ENCODE data around the gene LMAN1.

LMAN1 gene, protein sequence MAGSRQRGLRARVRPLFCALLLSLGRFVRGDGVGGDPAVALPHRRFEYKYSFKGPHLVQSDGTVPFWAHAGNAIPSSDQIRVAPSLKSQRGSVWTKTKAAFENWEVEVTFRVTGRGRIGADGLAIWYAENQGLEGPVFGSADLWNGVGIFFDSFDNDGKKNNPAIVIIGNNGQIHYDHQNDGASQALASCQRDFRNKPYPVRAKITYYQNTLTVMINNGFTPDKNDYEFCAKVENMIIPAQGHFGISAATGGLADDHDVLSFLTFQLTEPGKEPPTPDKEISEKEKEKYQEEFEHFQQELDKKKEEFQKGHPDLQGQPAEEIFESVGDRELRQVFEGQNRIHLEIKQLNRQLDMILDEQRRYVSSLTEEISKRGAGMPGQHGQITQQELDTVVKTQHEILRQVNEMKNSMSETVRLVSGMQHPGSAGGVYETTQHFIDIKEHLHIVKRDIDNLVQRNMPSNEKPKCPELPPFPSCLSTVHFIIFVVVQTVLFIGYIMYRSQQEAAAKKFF

DNA sequence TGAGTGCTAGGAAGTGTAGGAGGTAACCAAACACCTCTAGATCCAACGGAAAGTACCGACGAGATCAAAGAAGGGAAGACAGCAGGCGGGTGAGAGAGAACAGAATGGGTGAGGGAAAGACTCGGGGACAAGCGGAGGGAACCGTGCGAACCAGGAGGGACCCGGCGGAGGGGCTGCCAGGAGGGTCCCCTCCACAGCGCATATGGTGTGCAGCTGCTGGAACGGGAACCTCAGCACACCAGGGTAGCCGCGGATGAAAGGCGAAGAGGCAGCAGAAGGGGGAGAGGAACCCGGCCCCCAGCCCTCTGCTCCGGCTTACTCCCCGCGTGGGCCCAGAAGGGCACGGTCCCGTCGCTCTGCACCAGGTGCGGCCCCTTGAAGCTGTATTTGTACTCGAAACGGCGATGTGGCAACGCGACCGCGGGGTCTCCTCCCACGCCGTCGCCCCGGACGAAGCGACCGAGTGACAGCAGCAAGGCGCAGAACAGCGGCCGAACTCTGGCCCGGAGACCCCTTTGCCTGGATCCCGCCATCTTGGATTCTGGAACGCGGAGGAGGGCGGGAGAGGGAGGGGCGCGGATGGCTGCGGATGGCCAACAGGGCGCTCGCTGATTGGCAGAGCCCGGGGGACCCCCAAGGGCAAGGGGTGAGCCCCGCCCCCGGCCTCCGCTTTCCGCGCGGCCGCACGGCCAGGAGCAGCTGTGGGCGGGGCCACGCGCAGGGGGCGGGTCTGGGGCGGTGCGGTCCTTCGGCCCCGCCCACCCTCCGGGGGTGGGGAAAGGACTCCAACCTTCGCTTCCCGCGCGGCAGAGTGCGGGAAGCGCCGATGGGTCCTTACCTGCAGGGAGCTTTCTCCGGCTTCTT, at the start of gene LMAN1:
TSS of gene LMAN1 (minus strand) at position 554 of the 864 bp plus-strand sequence. CDS start at position 533, 21 bp downstream.
- DNase-seq: peak; percentile 93

DNA sequence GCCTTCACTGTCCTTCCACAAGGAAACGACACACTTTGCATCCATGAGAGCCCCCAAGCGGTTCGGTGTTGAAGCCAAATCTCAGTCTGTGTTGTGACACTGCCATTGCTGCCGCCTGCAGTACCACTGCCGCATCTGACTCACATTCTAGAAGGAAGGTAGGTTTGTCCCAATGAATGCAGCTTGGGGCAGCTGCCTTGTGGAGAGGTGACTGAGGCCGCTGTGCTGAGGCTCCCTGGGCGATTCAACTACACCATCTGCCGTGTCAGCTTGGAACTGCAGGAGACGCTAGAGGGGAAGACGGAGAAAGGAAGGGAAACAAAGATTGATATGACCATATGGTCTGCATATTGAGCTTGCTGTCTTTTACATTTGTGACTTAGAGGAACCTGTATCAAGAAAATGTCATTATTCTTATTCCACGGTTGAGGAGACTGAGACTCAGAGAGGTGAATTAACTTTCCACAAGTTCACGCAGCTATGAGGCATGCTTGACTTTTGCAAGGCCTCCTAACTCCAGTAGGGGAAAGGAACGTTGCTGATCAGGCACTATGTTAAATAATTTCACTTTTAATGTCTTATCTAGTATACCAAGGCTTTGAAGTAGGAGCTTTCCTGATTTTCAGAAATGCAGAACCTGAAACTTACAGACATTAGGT, 43.5 kb upstream of the LMAN1 start:
- peak; percentile 95 for DNase-seq

DNA sequence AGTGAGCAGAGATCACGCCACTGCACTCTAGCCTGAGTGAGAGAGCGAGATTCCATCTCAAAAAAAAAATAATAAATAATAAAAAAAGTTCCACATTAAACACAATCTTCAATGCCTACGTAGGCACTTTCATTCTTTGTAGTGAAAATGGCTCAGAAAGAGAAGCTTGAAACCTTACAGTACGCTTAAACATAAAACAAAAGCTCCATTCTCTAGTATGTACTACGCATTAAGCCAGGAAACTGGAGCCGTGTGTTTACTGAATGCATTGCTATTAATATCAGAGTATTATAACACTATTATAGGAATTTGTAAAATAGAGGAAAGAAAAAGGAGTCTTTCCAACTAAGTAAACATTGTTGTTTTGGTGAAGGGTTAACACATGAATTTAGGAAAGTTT, 41.3 kb upstream of the LMAN1 start:
- no peak for DNase-seq

DNA sequence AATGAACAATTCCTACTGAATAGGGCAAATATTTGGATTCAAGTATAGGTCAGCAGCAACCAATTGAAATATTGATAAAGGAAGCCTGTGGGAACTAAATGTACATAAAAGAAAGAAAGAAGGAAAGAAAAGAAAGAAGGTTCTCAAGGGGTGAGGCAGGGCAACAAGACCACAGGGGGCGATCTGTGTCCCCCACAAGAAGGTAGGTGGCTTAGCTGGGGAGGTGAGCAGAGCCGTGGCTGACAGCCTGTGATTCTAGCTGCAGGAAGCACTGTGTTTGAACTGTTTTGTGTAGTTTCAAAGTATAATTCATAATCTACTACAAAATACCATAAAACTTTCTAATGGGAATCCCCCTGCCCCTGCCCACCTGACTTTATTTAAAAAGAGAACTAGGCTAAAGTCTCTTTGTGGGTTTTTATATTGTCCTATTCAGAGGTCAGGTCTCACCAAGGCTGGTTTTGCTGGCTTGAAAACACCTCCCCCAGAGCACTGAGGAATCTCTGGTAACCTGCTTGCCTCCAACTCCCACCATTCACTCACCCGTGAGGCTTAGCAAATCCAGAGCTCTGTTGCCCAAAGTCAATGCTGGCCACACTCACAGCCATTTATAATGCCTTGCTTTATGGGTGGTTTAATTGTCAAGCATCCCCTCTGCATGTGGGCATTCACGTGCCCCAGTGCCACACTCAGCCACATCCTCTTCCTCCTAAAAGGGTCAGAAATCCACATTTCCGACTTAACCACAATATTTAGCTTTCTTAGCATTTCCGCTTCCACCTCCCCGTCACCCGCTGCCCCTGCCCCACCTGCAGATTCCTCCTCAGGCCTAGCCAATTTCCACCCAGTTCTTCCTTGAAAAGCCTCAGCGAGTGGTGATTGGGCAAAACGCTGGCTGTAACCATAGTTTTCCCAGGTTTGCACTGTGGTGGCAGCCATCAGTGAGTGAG, 36.4 kb upstream of the LMAN1 start:
- no peak for DNase-seq

DNA sequence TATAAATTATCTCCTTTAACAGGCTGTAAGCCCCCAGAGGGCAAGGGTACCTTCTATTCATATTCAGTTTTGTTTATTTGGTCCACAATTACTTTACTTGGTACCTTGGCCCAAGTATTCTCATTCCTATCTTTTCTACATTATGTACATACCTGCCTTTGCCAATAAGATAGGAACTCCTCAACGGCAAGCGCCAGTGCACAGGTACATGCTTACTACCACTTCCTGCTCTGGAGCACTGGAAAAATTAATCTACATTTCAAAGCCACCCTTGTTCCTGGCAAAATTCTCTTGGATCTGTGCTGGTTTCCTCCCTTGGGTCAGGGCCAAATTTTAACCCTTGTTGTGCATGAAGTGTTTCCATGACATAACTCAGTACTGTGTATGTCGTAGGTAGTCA, 34.3 kb upstream of the LMAN1 start:
- DNase-seq: no peak

DNA sequence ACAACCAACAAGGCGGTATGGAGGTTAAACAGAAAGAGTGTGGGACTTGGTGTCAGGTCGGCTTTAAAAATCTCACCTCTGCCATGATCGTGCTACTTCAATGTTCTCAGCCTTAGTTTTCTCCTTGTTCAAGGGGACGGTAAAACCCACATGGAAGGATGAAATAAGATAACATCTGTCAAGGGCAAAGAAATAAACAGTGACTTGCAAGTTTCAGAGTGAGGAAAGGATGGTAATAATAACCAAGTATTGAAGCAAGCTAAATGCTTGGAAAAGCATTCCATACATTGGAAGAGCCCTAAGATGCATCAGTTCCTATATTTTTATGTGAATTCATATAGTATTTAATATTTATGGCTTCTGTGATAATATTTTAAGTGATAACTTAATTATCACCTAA, 29.8 kb upstream of the LMAN1 start:
- DNase-seq: peak; percentile 29

DNA sequence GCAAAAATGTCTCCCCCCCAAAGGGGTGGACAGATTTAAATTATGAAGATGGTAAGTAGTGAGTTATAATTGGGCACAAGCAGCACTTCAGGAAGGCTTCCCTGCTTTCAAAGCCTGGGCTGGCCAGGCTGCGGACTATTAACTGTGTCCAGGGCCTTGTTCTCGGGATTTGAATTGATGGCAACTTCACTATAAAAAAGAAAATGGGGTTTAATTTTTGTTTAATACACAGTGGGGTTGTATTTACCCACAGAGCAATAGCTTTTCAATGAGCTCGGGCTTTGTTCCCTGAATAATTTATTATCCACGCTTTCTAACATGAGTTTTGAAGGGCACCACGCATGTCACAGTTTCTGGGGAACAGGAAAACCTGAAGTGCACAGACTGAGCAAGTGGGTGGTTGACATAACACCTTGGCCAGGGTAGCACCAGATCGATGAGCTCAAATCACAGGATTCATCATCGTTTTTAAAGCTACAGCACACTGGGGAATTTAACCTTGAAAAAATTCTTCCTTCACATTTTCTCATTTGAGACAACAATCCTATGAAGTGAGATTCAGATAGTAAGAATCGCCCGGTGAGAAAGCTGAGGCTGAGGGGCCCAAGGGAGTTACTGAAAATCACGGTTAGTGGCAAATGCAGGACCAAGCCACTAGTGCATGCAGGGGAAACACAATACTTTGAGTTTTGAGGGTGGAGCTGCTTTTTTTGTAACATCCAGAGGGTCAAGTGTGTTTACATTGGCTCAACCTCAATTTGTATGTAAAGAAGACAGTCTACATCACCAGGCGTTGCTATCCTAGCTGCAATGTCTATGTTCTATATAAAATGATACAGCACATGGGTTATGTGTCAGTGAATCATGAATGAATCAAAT, 28.9 kb upstream of the LMAN1 start:
- peak; percentile 53 for DNase-seq

DNA sequence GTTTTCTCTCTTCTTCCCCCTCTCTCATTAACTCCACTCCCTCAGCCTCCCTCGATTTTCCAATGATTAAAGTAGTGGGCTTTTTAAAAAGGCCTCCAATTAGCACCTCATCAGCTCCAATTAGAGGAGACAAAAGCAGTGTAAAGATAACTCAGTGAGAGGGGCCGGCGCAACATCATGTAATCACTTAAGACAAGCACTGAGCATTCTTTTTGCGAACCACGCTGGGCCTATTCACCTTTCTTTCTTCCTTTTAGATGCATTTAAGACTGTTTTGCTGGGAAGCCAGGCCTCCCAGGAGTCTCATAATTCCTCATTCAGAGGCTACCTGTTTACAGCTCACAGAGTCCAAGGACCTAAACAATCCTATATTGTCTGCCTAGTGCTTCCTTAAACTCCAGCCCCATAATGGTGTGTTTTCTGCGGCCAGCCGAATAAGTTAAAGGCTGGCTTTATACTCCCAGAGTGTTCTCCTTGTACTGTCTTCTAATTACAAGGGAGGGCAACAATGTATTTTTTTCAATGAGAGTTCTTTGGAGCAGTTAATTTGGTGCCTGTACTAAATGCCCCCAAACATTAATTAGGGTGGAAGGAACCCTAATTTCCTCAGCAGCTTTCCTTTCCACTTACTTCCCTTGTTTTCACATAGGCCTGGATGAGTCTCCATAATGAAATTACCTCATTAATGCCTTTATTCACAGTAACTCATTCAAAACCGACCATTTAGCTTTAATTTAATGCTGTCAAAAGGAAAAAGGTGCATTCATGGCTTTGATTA, 28.0 kb upstream of the LMAN1 start:
- DNase-seq: peak; percentile 26

DNA sequence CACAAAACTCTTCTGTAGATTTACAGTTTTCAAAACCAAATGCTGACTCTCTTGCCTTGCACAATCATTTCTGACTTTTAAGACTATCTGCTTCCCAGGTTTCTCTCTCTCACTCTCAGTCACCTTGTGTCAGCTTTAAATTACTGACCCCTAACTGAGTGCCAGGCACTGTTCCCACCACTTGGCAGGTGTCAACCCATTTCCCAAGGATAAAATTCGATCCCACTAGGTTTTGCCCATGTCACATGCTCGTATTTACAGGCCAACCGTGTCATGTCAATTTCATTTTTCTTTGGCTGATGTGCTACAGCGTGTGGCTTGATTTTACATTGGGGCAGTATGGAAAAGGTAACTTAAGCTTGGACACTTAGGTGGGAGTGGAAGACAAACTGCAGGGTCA, 26.1 kb upstream of the LMAN1 start:
- DNase-seq: no peak

DNA sequence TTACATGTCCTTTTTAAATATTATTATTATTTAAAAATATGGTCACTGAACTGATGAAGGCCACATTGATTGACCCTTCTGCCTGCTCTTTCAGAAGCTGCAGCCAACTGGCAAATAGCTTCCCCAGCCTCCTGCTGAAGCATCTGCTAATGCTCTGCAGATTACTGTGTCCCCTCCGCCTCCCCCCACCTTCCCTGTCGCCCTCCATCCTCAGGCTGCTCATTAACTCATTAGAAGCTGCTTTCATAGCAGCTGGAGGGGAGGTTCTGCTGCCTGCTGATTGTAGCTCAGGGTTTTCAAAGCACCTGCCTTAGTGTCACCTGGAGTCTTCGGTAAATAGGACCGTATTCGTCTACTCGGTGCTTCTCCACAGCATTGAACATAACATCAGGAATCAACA, 24.8 kb upstream of the LMAN1 start:
- DNase-seq: peak; percentile 76

DNA sequence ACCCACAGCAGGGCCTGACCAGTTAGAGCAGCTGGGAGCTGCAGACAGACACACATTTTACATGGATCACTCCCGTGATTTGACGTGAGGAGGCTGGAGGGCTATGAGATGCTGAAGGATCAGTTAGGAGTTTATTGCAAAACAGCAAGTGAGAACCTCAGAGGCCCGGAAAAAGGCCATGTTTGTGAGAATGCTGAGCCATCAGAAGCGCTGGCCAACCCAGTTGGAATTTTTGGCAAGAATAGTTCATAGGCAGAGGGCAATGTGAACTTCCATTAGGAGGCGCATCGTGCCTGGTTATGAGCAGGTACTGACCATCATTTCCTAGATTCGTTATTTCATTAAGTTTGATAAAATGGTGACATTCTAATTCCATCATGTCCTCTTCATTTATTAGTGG, 23.3 kb upstream of the LMAN1 start:
- DNase-seq: no peak

DNA sequence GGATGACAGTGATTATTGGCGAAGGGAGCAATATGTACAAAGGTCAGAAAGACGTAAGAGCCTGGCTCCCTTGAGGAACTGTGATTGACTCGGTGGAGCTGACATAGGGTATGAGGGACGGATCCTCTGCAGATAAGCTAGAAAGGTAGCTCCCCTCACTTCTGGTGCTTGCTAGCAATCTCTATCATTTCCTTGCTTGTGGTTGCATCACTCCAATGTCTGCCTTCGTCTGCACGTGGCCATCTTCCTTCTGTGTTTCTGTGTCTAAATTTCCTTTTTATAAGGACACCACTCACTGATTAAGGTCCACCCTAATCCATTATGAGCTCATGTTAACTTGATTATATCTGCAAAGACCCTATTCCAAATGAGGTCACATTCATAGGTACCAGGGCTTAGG, 22.9 kb upstream of the LMAN1 start:
- DNase-seq: no peak

DNA sequence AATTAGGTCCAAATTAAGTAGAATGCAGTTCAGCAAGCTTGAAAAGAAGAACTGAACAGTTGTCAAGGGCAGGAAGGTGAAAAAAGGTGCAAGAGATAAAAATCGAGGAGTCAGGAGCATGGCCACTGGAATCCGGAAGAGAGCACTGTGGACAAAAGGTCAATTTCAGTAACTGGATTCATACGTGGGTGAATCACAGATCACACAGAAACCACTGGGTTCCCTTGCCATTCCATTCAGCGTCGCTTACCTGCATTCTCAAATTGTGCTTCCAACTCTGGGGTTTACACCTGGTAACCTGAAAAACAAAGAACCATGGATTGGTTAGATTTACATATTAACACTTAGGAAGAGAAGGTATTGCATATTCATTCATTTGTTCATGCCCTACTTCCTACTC, 21.6 kb upstream of the LMAN1 start:
- no peak for DNase-seq

DNA sequence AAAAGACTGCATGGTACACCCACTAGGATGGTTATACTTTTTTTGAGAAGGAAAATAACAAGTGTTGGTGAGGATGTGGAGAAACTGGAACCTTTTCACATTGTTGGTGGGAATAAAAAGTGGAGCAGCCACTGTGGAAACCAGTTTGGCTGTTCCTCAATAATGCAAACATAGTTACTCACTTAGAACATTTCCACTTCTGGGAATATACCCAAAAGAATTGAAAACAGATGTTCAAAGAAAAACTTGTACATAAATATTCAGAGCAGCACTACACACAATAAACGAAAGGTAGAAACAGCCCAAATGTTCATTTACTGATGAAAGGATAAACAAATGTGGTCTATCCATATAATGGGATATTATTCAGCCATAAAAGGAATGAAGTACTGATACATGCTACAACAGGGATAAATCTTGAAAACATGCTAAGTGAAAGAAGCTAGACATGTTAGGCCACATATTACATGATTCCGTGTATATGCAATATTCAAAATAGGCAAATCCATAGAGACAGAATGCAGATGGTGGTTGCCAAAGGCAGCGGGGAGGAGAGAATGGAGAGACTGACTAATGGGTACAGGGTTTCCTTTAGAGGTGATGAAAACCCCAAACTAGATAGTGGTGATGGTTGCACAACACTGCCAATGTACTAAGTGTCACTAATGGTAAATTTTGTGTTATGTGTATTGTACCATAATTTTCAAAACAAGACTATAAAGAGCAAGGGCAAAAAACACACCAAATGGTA, 20.9 kb upstream of the LMAN1 start:
- no peak for DNase-seq

DNA sequence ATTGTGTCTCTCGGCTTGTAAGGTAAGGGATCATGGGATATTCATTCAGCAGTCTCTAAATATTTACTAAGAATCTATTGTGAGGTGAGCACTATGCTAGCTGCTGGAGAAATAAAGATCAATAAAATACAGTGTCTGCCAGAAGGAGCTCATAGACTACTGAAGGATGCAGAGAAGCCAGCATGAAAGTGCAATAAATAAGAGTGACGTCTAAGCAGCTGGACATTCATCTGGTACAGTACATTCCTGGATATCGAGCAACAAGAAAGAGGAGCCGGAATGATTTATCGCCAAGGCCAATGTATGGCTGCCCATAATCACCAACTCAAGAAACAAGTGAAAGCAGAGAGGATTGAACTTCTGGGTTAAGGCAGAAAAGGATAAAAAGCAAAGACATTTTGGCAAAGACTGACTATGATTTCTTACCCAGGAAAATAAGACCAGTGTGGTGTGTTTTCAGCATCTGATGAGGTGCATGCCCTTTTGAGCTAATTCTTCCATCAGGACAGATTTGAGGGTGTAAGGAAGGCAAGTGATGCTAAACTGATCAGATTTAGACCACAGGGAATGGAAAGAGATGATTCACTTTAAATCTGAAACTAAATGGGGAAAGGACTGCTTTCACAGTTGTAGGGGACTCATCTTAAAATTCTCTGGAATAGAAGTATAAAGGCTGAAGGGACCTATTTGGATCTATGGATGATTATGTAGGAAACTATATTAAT, 18.7 kb upstream of the LMAN1 start:
- peak; percentile 5 for DNase-seq

DNA sequence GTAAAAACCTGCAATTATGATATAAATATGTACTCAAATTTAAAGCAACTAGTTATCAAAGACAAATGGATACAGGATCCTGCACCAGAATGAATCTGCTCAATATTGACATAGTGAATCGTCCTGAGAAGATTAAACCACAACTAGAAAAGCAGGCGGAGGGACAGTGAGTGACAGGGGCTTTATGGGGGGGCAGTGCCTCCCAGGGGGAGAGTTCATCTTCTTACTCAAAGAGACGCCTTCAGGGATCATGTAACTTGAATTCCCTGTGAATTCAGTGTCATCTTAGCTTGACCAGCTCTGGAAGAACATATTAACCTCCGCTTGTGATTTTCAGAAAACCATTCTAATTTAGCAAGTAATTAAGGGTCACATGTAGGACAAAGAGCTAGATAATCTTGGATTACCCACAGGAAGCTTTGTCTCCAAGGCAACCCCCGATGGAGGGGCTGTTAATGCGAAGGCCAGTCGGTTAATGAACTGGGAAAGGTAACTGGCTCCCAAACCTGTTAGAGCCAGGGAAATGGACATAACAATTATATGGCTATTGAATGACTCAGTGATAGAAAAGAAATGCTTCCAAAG, 17.4 kb upstream of the LMAN1 start:
- DNase-seq: peak; percentile 64

DNA sequence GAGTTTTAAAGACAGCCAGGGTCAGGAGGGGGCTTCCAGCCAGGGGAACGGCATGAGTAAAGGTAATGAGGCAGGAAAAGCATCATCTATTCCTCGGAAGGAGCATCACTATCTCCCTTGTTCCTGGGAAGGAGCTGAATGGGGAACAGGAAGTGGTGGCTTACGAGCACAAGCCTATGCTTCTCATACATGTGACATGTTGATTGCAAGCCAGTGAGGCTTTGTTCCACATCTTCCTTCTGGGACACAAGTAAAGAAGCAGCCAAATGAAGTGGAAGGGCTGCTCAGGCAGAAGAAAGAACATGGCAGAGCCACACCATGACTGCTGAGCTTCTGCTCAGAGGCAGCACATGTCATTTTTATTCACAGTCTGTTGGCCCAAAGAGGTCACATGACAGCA, 15.1 kb upstream of the LMAN1 start:
- no peak for DNase-seq

DNA sequence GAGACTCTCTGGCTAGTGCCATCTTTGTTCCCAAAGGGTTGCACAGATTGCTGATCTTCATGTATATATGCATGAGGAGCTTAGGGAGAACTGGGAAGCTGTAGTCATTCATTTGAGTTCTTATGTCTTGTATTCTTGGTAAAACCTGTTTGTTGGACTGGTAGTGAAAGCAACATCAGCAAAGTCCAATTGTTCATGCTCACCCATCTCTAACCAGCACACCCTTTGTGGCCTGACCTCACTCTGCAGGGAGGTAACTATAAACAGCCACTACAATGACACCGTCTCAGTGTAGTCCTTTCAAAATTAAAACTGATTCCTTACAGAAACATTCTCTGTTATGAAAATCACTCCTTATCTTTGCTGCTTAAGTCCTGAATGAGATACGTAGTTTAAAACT, 13.9 kb upstream of the LMAN1 start:
- no peak for DNase-seq
